Cardiac muscle cell (in vitro differentiated cells and primary cell): ENCODE measurements around the gene DCTN4. TPM values are rescaled to one million over a fixed set of nuclear protein-coding genes. Genes with fewer than 3 reads are reported as not detected.

Source experiments
- DNase-seq, 2 donors: peaks; one replicate each; pipeline versions ENCODE4 v3.0.0 to v3.0.0-alpha.2; 2010 to 2017; ENCODE audit warnings: low read depth in 1 of 2, low spot score in 1 of 2
- H3K27ac ChIP-seq: fragments of 200-600 bp; sonication (generic); 2 replicates; pipeline ENCODE4 v1.5.1; 2016
- H3K27me3 ChIP-seq: fragments of 200-600 bp; sonication (generic); 2 replicates; pipeline ENCODE4 v1.6.0; 2016; ENCODE audit warnings: control low read depth
- H3K36me3 ChIP-seq: fragments of 200-600 bp; sonication (generic); 2 replicates; pipeline ENCODE4 v1.5.1; 2016; ENCODE audit warnings: control low read depth
- H3K4me1 ChIP-seq: fragments of 200-600 bp; sonication (generic); 2 replicates; pipeline ENCODE4 v1.8.1; 2017; ENCODE audit warnings: low read depth, mild to moderate bottlenecking, mixed run types
- H3K4me3 ChIP-seq: fragments of 200-600 bp; sonication (generic); 2 replicates; pipeline ENCODE4 v1.5.1; 2016; ENCODE audit warnings: mild to moderate bottlenecking
- H3K9me3 ChIP-seq: fragments of 200-600 bp; sonication (generic); 2 replicates; pipeline ENCODE4 v1.5.1; 2017; ENCODE audit warnings: low read depth, mild to moderate bottlenecking, control low read depth
- CTCF ChIP-seq: IDR thresholded peaks from 2 replicates; pipeline ENCODE4 v1.5.1; 2012; ENCODE audit warnings: low read depth, mild to moderate bottlenecking, low read length
- polyA plus RNA-seq: library from polyadenylated mRNA; unstranded; fragments of >200 nt; fragmentation: Nextera tagmentation; extraction: Ambion mirVana; gene quantifications from 2 replicates; pipeline ENCODE4 v1.2.1, GENCODE V29; 2016
- total RNA-seq: library from RNA; depleted of rRNA; stranded (reverse); fragments of >200 nt; gene quantifications from 2 replicates; pipeline ENCODE4 v1.2.3, GENCODE V29; 2016

The DCTN4 gene
- total and polyA plus RNA-seq, 2 experiments from 2014 or later = 26.7 to 46.2 TPM

- Histone ChIP-seq H3K27ac (no peak overlapping the region), H3K4me1 (no peaks in the 10 kb centered on the region), H3K9me3 (no peaks in the 10 kb centered on the region), H3K27me3 (no peaks in the 10 kb centered on the region), H3K36me3 (no peaks in the 10 kb centered on the region), H3K4me3 (peak overlapping the region; percentile 56)
- peak; percentile 35 to 53 for DNase-seq
- TF ChIP-seq CTCF = no peak
Measured at GRCh38 chr5:150672237-150672883, 86.5 kb downstream of the DCTN4 start.

DNA sequence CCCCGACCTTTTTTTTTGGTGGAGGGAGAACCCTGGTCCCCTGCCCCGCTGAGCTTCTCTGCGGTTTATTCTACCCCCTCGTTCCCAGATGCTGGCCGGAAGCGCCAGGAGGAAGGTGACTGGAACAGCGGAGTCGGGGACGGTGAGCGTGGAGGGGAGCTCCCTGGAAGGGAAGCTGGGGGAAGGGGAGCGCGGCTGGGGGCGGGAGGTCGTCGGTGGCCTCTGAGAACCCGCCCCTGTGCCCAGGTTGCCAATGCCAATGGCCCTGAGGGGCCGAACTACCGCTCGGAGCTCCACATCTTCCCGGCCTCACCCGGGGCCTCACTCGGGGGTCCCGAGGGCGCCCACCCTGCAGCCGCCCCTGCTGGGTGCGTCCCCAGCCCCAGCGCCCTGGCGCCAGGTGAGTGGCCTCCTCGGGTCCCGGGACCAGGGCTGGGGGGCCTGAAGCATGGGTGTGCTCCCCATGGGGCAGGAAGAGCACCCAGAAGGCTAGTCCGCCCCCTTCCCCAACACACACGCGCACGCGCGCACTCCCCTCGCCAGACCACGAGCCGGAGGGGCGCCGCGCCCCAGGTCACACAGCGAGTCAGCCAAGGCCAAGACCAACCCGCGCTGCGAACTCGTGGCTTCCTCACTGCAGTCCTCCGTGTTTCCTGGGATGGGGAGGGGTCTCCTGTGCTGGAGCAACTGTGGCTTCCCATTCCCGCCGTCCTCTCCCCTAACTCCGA lies 87.1 kb downstream of the DCTN4 start:
- DNase-seq = peak; percentile 18 to 26
- Histone ChIP-seq H3K36me3 (no peaks in the 10 kb centered on the region), H3K27me3 (no peaks in the 10 kb centered on the region), H3K4me1 (no peaks in the 10 kb centered on the region), H3K9me3 (no peaks in the 10 kb centered on the region), H3K4me3 (peak overlapping the region; percentile 56), H3K27ac (no peak overlapping the region)
- TF ChIP-seq CTCF = no peak

DNA sequence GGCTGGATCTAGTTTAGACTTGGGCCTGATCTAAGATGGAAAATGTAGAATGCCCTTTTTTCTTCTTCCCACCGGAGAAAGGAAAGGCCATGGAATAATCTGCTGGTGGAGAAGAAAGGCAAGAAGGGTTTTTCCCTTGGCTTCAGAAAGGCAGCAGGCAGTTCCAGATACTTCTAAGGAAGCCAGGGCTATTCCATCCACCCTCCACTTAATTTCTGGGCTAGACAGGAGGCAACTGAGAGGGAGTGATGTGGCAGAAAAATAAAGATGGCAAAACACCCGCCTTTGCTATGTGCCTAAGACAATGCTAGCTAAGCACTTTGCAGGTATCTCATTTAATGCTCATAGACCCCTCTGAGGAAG lies 87.9 kb downstream of the DCTN4 start:
- Histone ChIP-seq H3K9me3 (no peaks in the 10 kb centered on the region), H3K27me3 (no peaks in the 10 kb centered on the region), H3K36me3 (no peaks in the 10 kb centered on the region), H3K4me3 (peak overlapping the region; percentile 56), H3K27ac (no peak overlapping the region), H3K4me1 (no peaks in the 10 kb centered on the region)
- DNase-seq = peak in 1 of 2 donors; percentile 12
- TF ChIP-seq CTCF = no peak

- TF ChIP-seq CTCF = no peak
- Histone ChIP-seq H3K36me3 (no peaks in the 10 kb centered on the region), H3K4me3 (no peak overlapping the region), H3K9me3 (no peaks in the 10 kb centered on the region), H3K27me3 (no peaks in the 10 kb centered on the region), H3K27ac (no peak overlapping the region), H3K4me1 (no peaks in the 10 kb centered on the region)
- no peak for DNase-seq
Measured at GRCh38 chr5:150670275-150670947, 88.4 kb downstream of the DCTN4 start.

GRCh38 chr5:150665044-150665443 lies 93.8 kb downstream of the DCTN4 start:
- no peak overlapping the region for H3K27ac ChIP-seq

More at GRCh38 chr5:150665044-150665443, 93.8 kb downstream of the DCTN4 start:
- no peaks in the 10 kb centered on the region for H3K9me3 ChIP-seq
- H3K36me3 ChIP-seq = no peaks in the 10 kb centered on the region
- no peaks in the 10 kb centered on the region for H3K27me3 ChIP-seq
- H3K4me1 ChIP-seq = peaks cover 9% of the 10 kb centered on the region
- no peak for DNase-seq
- H3K4me3 ChIP-seq = no peak overlapping the region
- no peak for TF ChIP-seq CTCF
